Stimulated activated naive CD4-positive, alpha-beta T cell treated with Interleukin-2 at 50 U/mL for 16 hours (primary cell): ENCODE data around the gene ITPK1.

ENCODE experiments used
- DNase-seq: peaks from one replicate; lab custom pipeline; 2025; lab: John Stamatoyannopoulos, UW

The ITPK1 gene

DNA sequence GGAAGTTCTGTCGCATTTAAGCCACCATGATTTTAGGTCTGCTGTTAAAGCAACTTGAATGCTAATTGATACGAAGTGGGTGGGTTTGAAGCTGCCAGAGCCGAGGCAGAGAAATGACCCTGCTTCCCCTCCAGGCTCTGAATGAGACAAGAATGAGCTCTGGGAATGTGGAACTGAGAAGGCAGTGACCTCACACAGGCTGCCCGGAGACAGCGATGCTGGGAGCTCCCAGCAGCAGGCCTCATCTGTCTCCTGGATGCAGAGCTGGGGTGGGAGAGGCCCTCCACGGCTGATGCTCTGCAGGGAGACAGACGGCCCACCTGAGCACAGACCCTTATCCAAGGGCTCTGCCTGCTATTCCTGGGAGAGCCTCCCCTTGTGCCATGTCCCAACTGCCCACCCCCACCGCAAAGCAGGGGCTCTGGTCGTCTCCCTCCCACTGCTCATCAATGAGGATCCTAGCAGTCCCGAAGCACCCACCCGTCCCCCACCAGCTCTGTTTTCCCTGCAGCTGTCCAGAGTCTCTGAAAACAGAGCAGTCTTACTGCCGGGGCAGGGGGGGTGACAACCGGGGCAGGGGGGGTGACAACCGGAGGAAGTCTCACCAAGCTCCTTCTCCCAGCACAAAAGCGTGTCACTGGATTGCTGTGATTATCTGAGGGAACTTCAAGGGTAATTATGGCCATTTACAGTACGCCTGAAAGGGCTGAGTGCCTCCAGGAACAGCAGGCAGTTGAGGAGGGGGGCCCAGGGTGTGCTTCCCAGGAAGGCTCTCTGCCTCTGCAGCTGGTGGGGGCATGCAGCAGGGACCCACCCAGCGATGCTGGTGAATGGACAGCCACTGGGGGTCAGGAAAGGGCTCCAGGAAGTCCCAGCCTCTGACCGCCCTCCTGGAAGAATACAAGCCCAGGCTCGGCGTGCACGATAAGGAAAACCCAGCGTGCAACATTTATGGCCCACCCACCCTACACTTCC is 125.0 kb downstream of the ITPK1 start:
- DNase-seq = no peak

GRCh38 chr14:92988786-92989755 is 126.7 kb downstream of the ITPK1 start:
- DNase-seq = no peak

DNA sequence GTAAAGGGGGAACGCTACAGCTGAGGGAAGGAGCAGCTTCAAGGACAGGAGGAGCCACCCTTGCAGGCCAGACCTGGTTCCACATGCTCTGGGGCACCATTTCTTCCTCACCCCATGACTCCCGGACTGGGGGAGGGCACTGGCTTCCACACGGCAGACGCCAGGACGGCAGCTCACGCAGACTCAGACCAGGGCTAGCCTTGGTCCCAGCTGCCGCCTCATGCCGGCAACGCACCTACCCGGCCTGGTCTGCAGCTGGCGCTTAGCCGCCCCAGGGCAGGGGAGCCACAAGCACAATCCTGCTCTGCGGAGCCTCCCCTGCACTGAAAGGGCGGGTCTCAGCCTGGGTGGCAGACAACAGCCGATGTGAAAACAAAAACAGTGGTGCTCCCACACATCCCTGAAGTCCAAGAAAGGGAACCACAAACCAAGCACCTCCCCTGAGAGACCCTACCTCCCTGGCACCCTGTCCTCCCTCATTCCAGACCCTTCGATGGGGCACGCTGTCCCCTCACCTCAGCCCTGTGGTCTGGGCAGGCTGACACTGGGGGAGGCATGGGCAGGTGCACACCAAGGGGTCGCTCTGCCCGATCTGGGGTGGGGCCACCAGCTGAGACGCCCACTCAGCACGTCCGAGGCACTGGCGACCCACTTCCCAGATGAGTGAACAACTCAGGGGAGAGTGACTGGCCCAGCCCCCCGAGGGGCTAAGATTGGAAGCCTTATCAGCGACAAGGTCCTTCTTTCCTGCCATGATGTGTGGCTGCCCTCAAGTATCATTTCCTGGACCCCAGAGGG is 127.8 kb downstream of the ITPK1 start:
- DNase-seq = no peak

GRCh38 chr14:92987148-92987570 is 128.6 kb downstream of the ITPK1 start:
- no peak for DNase-seq

GRCh38 chr14:92986254-92987147 is 129.2 kb downstream of the ITPK1 start:
- no peak for DNase-seq

DNA sequence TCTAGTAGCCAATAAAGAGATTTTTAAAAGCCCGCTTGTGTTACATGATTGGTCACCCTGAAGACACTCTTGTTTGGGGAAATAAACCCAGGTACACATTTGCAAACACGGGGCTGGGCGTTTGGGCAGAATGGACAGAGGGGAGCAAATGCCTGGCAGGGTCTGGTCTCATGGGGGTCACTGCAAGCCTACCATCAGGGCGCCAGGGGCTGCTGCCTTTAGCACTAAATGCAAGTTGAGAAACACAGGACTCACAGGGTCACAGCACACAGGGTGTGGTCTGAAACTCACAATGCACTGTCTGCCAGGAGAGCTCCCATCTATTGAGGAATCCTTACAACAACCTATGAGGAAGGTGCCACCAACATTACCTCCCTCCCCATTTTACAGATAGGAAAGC is 130.2 kb downstream of the ITPK1 start:
- no peak for DNase-seq

- no peak for DNase-seq
Observed at GRCh38 chr14:92984896-92985295, 130.8 kb downstream of the ITPK1 start.

DNA sequence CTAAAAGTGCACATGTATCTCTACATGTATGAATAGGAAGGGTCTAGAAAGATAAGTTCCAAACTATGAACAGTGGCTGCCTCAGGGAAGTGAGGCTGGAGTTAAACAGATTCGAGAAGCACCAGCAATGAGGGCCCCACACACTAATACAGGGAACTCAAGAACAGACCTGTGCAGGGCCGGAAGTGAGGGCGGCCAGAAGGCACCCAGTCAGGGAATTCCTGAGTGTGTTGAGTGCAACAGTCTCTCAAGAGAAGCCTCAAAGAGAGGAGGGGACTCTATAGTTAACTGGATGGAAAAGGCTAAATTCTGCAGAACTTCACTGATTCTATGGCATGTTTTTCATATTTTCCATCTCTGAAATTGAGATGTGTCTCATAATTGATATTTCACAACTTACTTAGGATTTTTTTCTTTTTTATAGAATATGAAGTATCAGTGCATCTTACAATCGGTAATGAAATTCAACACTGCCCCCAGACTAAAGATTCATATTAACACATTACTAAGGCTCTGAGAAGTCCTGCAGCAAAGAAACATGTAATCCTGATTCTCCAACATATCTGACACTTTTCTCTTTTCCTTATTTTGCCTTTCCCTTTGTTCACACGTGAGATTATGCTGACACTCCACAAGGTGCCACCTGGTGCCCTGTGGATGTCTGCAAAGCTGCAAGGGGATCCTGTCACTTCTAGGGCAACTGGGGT is 131.5 kb downstream of the ITPK1 start:
- no peak for DNase-seq

- no peak for DNase-seq
Observed at GRCh38 chr14:92982956-92983355, 132.8 kb downstream of the ITPK1 start.

GRCh38 chr14:92981726-92982125 is 134.0 kb downstream of the ITPK1 start:
- DNase-seq = no peak

DNA sequence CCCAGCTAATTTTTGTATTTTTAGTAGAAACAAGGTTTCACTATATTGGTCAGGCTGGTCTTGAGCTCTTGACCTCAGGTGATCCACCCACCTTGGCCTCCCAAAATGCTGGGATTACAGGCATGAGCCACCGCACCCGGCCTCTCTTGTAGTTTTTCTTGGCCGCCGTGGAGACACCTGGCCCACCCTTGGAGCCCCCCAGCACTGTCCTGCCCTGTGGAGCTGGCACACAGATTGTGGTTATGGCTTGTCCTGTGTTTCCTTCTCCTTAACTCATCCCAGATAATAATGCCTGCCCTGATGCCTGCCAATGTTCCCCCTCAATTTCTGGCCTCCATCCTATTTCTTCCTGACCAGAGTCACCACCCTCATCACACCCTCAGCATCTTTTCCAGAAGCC is 134.9 kb downstream of the ITPK1 start:
- DNase-seq = no peak

DNA sequence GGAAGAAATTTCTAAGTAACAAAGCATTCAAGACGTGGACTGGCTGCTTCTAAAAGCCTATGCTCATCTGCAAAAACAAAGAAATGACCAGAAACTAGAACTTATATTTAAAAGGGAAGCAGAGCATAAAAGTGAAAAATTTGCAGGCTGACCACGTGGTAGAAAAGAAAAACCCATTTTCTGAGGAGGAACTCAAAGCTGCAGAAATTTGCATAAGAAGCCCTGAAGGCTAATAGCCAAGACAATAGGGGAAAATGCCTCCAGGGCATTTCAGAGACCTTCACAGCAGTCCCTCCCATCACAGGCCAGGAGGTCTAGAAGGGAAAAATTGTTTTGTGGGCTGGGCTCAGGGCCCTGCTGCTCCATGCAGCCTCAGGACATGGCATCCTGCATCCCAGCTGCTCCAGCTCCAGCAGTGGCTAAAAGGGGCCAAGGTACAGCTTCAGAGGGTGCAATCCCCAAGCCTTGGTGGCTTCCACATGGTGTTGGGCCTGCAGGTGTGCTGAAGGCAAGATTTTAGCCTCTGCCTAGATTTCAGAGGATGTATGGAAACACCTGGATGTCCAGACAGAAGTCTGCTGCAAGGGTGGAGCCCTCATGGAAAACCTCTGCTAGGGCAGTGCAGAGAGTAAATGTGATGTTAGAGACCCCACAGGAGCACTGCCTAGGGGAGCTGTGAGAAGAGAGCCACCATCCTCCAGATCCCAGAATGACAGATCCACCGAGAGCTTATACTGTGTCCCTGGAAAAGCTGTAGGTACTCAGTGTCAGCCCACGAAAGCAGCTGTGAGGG is 137.3 kb downstream of the ITPK1 start:
- DNase-seq = no peak

- no peak for DNase-seq
Observed at GRCh38 chr14:92976268-92976667, 139.5 kb downstream of the ITPK1 start.

DNA sequence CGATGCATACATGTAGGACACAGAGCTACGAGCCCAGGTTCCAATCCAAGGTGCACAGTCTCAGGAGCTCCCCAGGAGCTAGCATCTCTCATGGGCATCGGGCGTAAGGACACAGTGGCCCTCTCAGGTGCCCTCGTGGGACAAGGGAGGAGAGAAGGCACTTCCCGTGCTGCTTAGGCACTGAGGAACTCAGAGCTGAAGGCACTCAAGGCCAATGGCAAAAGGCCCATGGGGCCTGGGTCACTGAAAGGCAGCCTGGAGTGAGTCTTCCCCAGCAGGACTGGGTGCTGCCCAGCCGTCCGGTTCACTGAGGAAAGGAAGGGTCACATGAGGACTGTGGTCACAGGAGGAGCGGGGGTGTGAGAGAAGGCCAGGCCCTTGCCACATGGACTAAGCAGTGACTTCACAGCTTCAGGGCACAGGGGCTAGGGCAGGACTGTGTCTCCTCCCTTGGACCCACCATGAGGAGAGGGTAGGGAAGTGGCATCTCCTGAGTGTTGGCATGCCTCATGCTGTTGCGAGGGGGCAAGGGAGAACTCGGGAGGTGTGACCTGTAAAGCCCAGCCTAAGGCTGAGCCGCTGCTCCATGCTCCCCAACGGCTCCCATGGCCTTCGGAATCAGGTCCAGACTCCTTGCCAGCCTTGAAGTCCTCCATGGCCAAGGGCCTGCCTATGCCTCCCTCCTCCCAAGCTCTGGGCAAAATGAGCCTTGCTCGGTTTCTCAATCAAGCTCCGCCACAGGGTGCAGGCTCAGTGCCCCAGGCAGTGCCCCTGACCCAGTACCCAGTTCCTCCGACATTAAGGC is 141.0 kb downstream of the ITPK1 start:
- DNase-seq = no peak

- DNase-seq = no peak
Observed at GRCh38 chr14:92973798-92974372, 141.8 kb downstream of the ITPK1 start.

GRCh38 chr14:92973261-92973797 is 142.4 kb downstream of the ITPK1 start:
- DNase-seq = no peak

GRCh38 chr14:92971601-92972180 is 144.0 kb downstream of the ITPK1 start:
- no peak for DNase-seq
